NCI-H510A treated with DMSO at 0.1 percent for 48 hours (cell line): ENCODE results near the gene CDSN.

Source experiments
- DNase-seq: peaks from one replicate; lab custom pipeline; 2025; lab: John Stamatoyannopoulos, UW

The CDSN gene

GRCh38 chr6:31115941-31116560 is 4.2 kb downstream of the CDSN start:
- DNase-seq = no peak

DNA sequence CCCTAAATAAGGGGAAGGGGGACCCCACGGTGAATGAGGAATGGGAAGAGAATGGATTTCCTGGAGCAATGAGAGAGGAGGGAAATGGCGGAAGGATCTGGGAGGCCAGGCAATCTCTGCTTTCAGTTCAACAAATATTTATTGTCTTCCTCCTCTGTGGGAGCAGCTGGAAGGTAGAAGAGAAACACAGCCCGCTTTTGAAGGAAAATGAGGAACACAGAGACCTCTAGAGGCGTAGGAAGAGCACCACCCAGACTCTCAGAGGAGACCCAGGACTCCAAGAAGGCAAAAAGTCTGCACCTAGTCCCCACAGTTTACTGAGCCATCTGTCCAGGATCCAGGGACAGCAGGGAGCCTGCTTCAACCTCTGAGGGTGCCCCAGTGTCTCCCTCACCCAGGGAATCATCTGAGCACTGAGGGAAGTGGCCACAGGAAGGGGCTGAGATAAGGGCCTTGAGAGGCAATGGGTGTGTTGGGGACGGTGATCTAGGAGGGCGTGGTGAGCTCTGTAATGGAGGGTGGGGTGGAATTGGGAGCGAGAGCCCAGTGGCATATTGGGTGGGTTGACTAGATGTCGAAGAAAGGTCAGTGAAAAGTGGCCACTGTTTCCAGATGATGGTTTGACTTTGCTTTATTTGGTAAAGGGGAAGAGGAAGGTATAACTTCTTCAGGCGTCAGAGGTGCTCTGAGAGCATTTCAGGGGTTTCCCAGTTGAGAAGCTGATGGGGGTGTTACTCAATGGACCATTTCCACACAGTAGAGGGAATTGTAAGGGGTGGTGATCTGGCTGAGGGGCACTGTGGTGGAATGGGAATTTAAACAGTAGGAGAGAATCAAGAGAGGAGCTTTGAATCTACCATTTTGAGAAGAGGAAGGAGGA is 5.0 kb downstream of the CDSN start:
- DNase-seq = no peak

GRCh38 chr6:31114541-31114878 is 5.7 kb downstream of the CDSN start, which contains the start of gene PSORS1C1:
Gene PSORS1C1 (plus strand): TSS chr6:31114800. CDS start chr6:31129633, 14,833 bp downstream.
- DNase-seq = no peak

- DNase-seq = no peak
Observed at GRCh38 chr6:31113861-31114540, 6.2 kb downstream of the CDSN start.

DNA sequence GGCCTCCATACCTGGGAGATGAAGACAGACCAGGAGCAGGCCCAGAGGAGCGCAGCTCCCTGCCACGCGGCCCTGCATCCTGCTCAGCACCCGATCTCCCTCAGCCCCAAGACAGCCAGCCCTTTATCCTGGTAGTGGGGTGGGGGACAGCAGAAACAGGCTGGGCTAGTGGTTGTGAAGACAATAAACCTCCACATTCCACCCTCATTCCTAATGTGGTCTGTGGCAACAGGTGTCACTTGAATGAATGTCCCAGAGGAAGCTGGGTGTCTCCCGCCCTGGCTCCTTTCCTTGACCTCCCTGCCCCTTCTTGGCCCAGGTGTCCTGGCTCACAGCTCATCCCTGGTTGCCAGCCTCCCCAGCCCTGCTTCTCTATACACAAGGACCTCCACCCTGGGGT is 7.8 kb downstream of the CDSN start, which contains the start of gene C6orf15:
Gene C6orf15, minus strand, starts transcription at position 98 of the 400 bp plus-strand sequence. Its CDS starts 20 bp downstream, at position 78.
- DNase-seq = no peak

- no peak for DNase-seq
Observed at GRCh38 chr6:31111712-31112111, 8.5 kb downstream of the CDSN start.

DNA sequence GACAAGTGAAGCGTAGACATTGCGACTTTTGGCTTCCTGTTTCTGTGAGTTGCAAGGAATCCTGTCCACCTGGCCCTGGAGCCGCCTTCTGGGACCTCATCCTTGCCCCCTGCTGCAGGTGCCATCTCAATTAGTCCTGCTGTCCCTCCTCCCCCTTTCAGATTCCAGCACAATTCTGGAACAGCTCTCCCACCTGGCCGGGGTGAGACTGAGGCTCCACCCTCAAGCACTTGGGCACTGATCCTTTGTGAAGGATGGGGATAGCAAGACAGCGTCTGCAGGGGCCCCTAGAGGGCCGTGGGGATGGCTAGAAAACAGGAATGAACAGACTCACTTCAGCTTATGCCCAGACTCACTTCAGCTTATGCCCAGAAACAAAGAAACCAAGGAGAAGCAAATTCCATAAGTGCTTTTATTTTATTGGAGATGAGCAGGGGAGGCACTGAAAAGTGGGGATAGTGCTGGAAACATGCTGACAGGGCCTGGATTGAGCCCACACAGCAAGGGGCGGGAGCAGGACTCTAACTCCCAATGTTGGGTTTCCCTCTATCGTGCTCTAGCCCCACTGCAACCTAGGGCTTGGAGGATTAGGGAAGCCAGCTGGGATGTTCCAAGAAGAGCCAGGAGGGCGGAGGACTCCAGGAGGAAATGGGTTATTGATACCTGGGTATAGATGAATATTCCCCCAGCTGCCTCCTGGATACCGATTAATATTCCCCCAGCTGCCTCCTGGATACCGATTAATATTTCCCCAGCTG is 9.2 kb downstream of the CDSN start:
- DNase-seq = no peak

DNA sequence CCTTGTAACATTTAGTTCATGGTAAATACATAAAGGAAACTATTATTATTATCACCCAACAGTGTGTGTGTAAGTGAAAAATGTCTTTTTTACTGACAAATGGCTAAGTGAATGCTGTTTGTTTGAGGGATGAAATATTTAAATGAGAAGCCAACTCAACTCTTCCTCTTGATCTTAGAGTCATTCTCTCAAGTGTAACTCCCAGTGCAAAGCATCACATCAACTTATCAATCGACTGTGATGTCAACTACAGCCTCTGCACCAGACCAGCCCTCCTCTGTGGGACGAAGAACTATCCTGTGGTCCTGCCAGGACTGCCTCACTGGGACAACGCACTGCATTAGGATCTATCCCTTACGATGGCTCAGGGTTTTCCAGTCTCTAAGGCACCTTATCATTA is 13.2 kb downstream of the CDSN start:
- no peak for DNase-seq

DNA sequence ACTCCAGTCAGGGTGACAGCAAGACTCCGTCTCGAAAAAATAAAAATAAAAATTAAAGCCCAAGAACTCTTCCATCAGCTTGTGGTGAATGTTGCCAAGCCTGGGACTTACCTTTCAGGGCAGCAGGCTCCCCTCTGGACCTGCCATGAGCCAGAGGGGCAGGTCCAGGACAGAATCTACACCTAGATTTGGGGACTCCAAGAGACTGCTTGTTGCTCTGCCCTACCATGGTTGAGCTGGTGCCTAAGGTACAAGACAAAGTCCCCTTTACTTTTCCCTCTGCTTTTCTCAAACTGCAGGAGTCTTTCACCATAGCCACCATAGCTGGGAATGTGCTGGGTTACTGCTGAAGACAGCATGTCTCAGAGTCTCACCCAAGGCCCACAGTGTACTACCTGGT is 17.1 kb downstream of the CDSN start:
- no peak for DNase-seq

GRCh38 chr6:31098449-31098938 is 21.8 kb downstream of the CDSN start:
- DNase-seq = no peak

DNA sequence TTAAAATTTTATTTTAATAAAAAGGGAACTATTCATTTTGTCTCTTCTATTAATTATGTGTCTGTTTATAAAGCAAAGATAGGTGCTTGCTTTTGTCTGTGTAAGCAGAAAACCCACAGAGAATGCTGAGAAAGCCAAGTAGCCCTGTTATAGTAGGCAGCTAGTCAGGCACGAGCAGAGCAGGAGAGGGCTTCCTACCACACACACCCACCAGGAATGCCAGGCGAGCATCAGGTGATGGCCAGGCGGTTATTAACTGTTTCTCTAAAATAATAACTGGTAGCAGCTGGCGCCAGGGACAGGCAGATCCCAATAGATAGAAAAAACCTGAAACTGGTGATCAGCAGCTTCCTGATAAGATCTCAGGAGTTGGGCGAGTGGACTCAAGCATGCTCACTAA is 23.6 kb downstream of the CDSN start:
- DNase-seq = no peak

- no peak for DNase-seq
Observed at GRCh38 chr6:31096215-31096614, 24.0 kb downstream of the CDSN start.

DNA sequence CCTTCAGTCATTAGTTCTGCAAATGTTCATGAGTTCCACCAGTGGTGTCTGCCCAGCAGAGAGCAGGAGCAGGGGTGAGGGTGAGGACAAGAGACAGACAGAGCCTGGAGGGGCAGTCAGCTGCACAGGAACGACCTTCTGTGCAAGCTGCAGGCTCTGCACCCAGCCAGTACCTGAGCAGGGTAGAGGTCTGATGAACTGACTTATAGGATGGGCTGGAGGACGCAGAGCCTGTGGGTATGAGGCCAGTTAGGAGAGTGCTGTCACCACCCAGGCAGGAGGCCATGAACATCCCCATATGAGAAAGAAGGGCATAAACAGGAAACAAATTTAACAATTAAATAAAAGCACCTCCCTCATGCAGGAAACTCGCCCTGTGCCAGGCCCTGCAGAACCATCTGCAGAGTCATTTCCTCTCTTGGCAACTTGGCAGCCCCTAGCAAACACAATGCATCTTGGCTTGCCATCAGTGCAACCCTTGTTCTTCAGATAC is 25.8 kb downstream of the CDSN start:
- no peak for DNase-seq

DNA sequence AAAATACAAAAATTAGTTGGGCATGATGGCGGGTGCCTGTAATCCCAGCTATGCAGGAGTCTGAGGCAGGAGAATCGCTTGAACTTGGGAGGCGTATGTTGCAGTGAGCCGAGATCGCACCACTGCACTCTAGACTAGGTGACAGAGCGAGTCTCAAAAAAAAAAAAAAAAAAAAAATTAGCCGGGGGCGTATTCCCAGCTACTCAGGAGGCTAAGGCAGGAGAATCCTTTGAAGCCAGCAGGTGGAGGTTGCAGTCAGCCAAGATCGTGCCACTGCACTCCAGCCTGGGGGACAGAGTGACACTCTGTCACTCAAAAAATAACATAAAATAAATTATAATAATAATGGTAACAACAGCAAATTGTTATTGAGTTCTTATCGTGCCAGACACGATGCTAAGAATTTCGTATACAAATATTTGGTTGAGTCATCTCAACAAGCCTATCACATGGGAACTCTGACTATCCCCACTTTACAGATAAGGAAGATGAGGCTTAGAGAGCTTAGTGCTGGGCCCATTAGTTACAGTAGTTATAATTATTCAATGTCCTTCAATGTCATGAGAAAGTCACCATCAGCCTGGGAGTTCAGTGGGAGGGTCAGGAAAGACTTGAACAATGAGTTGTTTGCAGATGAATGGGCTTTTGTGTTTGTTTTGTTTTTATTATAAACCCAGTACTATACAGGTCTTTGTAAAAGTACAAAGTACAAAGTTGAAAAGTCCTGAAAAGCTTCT is 27.3 kb downstream of the CDSN start:
- DNase-seq = no peak

- DNase-seq = no peak
Observed at GRCh38 chr6:31092238-31092637, 28.0 kb downstream of the CDSN start.

DNA sequence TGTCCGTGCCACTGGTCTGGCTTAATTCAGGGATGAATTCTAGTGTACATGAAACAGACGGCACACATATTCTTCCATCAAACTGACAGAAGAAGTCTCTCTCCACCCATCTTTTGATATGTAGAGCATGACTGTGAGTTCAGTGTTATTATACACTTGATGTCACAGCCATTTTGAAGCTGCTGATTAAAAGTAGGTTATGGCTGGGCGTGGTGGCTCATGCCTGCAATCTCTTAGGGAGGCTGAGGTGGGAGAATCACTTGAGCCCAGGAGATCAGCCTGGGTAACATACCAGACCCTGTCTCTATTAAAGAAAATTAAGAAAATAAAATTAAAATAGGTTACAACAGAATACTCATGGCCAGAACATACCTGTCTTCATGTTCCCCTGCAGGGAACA is 28.6 kb downstream of the CDSN start:
- DNase-seq = no peak

GRCh38 chr6:31090973-31091364 is 29.3 kb downstream of the CDSN start:
- no peak for DNase-seq

DNA sequence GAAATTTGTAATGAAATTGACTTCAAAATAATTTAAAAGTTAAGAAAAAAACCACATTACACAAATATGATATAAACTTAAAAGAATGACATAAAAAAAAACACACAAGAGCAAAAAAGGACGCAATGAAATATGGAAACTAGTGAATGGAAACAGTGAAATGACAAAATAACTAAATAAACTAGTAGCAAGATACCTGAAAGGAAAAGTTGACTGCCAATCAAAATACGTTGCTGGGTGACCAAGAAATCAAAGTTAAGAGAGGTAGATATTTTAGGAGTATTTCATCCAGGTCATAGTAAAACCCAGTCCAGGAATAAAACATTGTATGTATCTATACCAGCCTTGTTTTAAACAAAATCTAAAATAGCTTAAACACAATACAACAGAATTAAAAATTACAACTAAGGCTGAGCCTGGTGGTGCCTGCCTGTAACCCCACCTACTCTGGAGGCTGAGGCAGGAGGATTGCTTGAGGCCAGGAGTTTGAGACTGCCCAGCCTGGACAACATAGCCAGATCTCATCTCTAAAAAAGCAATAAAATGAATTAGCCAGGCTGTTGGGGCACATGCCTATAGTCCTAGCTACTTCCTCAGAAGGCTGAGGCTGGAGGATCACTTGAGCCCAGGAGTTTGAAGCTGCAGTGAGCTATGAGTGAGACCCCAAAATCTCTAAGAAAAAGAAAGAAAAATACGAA is 29.8 kb downstream of the CDSN start:
- DNase-seq = no peak

DNA sequence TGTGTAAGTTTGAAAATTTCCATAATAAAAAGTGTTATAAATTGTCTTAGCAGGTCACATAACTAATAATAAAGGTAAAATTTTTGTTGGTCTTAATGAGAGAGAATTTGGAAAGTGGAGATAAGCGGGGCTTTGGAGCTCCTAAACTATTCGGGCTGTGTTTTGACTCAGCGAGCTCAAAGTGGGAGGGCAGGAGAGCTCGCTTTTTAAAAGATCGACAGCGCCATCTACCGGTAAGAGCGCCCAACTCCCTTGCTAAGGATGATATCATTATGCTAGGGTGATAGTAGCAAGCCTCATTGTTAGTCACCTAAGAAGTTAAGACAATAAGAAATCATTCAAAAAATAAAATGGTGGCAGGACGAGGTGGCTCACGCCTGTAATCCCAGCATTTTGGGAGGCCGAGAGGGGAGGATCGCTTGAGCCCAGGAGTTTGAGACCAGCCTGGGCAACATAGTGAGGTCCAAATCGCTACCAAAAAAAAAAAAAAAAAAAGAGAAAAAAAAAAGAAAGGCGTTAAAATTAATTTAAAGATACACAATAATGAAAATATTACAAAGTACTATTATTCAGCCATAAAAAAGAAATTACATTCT is 32.7 kb downstream of the CDSN start:
- peak; percentile 83 for DNase-seq

DNA sequence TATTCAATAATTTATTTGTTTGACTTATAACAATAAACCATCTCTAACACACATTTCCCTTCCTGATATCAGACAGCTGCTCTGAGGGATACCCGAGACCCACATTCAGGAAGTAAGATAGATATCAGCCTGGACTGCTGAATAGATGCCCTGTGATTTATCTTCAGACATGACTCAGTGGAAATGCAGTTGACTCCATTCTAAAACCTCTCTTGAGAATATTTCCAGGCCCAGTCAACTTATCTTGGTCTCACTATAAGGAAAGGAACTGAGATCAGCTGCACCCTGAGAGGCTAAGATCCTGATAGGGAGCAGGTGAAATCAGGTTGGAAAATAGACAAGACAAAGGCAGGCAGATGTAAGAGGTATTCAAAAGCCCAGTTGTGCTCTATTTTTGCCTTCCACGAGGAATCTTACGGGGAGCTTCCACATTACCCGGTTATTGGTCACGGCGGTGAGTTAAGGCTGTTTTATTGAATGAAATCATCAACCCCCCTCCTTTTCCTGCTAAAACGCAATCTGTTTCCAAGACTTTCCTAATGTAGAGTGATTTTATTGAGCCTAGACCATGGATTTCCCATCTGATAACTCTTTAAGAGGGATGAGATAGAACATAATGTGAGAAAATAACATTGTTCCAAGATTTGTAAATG is 33.3 kb downstream of the CDSN start:
- no peak for DNase-seq
